GM12874 (cell line): ENCODE data around the gene KMT5C.
A peak's percentile ranks its signal among the peaks of the same experiment; 100 is the strongest.

Experiments
- CTCF ChIP-seq: IDR thresholded peaks from 2 replicates; pipeline ENCODE4 v1.5.1; 2011; ENCODE audit warnings: low read depth, mild to moderate bottlenecking, control low read depth, low read length, moderate library complexity; ENCODE audit not compliant: insufficient read depth

The KMT5C gene

GRCh38 chr19:55339105-55339888, at the start of gene KMT5C:
TSS of gene KMT5C (plus strand) at chr19:55339876. CDS start at chr19:55341937, 2,061 bp downstream.
- TF ChIP-seq CTCF: 0 out of 2 replicates have a peak, but pooled peaks have one; percentile 2

- no peak for TF ChIP-seq CTCF
Measured at GRCh38 chr19:55297267-55297666, 42.4 kb upstream of the KMT5C start.

GRCh38 chr19:55299991-55300390, 39.7 kb upstream of the KMT5C start:
- no peak for TF ChIP-seq CTCF

- no peak for TF ChIP-seq CTCF
Measured at GRCh38 chr19:55300886-55301458, 38.7 kb upstream of the KMT5C start.

- peak; percentile 97 for TF ChIP-seq CTCF
Measured at GRCh38 chr19:55301459-55302317, 38.0 kb upstream of the KMT5C start.

- no peak for TF ChIP-seq CTCF
Measured at GRCh38 chr19:55302318-55302703, 37.4 kb upstream of the KMT5C start.

- TF ChIP-seq CTCF: no peak
Measured at GRCh38 chr19:55303477-55303876, 36.2 kb upstream of the KMT5C start.
